ENCODE measurements around the gene ABCA1. TPM values are rescaled to one million over a fixed set of nuclear protein-coding genes. Genes with fewer than 3 reads are reported as not detected.

The ABCA1 gene
- total RNA-seq, 1 donor from 2014 or later: 12.6 TPM

GRCh38 chr9:104826911-104827310, 101.0 kb downstream of the ABCA1 start:
- DNase-seq (ENCODE audit: missing footprints): no peak
- intact Hi-C loops (cut with DNase I): no loop called here
- ATAC-seq: no peak

- DNase-seq (ENCODE audit: missing footprints) (no peak), ATAC-seq (no peak)
- intact Hi-C loops (cut with DNase I): no loop called here
Observed at GRCh38 chr9:104826079-104826775, 101.7 kb downstream of the ABCA1 start.

- ATAC-seq: no peak
- intact Hi-C loops (cut with DNase I): no loop called here
- no peak for DNase-seq (ENCODE audit: missing footprints)
Observed at GRCh38 chr9:104820336-104820735, 107.6 kb downstream of the ABCA1 start.

- DNase-seq (ENCODE audit: missing footprints) (no peak), ATAC-seq (no peak)
- intact Hi-C loops (cut with DNase I): no loop called here
Observed at GRCh38 chr9:104819033-104819432, 108.9 kb downstream of the ABCA1 start.

- ATAC-seq (no peak), DNase-seq (ENCODE audit: missing footprints) (no peak)
- intact Hi-C loops (cut with DNase I): no loop called here
Observed at GRCh38 chr9:104817437-104817836, 110.5 kb downstream of the ABCA1 start.

GRCh38 chr9:104815851-104816565, 111.9 kb downstream of the ABCA1 start:
- no peak for DNase-seq (ENCODE audit: missing footprints)
- no peak for ATAC-seq
- intact Hi-C loops (cut with DNase I): no loop called here

- DNase-seq (ENCODE audit: missing footprints) (no peak), ATAC-seq (peak; percentile 65)
- intact Hi-C loops (cut with DNase I): no loop called here
Observed at GRCh38 chr9:104810421-104811339, 117.3 kb downstream of the ABCA1 start.

GRCh38 chr9:104808035-104808614, 119.8 kb downstream of the ABCA1 start:
- no peak for DNase-seq (ENCODE audit: missing footprints)
- intact Hi-C loops (cut with DNase I): loop anchor here (10.0 kb wide), 1 partner anchor 607 kb away; no protein-coding TSS in a partner anchor
- ATAC-seq: peak; percentile 34

- intact Hi-C loops (cut with DNase I): loop anchor here (10.0 kb wide), 1 partner anchor 609 kb away; no protein-coding TSS in a partner anchor
Observed at GRCh38 chr9:104805441-104805840, 122.5 kb downstream of the ABCA1 start.

GRCh38 chr9:104802906-104803305, 125.0 kb downstream of the ABCA1 start:
- ATAC-seq (no peak), DNase-seq (ENCODE audit: missing footprints) (no peak)
- intact Hi-C loops (cut with DNase I): loop anchor here (10.0 kb wide), 1 partner anchor 612 kb away; no protein-coding TSS in a partner anchor

More at GRCh38 chr9:104805441-104805840, 122.5 kb downstream of the ABCA1 start:
- ATAC-seq (no peak), DNase-seq (ENCODE audit: missing footprints) (no peak)

- intact Hi-C loops (cut with DNase I): loop anchor here (10.0 kb wide), 1 partner anchor 613 kb away; no protein-coding TSS in a partner anchor
- no peak for ATAC-seq
- no peak for DNase-seq (ENCODE audit: missing footprints)
Observed at GRCh38 chr9:104802110-104802509, 125.8 kb downstream of the ABCA1 start.

- DNase-seq (ENCODE audit: missing footprints): no peak
- intact Hi-C loops (cut with DNase I): loop anchor here (10.0 kb wide), 1 partner anchor 615 kb away; no protein-coding TSS in a partner anchor
- ATAC-seq: no peak
Observed at GRCh38 chr9:104800068-104800785, 127.7 kb downstream of the ABCA1 start.

GRCh38 chr9:104798209-104798995, 129.6 kb downstream of the ABCA1 start:
- ATAC-seq: no peak
- intact Hi-C loops (cut with DNase I): no loop called here
- DNase-seq (ENCODE audit: missing footprints): no peak

GRCh38 chr9:104795857-104796256, 132.1 kb downstream of the ABCA1 start:
- intact Hi-C loops (cut with DNase I): no loop called here
- ATAC-seq (no peak), DNase-seq (ENCODE audit: missing footprints) (no peak)

GRCh38 chr9:104795082-104795481, 132.9 kb downstream of the ABCA1 start:
- ATAC-seq (peak; percentile 58), DNase-seq (ENCODE audit: missing footprints) (no peak)
- intact Hi-C loops (cut with DNase I): no loop called here

GRCh38 chr9:104794070-104794469, 133.9 kb downstream of the ABCA1 start:
- DNase-seq (ENCODE audit: missing footprints): no peak
- intact Hi-C loops (cut with DNase I): no loop called here
- no peak for ATAC-seq

- DNase-seq (ENCODE audit: missing footprints) (no peak), ATAC-seq (no peak)
- intact Hi-C loops (cut with DNase I): no loop called here
Observed at GRCh38 chr9:104788251-104788650, 139.7 kb downstream of the ABCA1 start.
